ENCODE data around the gene TMEM87B.
"Not testable (repeated sequence)": the region's sequence is repeated elsewhere in the genome, so short reads cannot be mapped to it uniquely, and the experiment has no call there.

The TMEM87B gene

GRCh38 chr2:112136096-112136495, 81.0 kb downstream of the TMEM87B start:
- DNase-seq: no peak

- no peak for DNase-seq
Measured at GRCh38 chr2:112137516-112138158, 82.6 kb downstream of the TMEM87B start.

GRCh38 chr2:112138159-112139032, 83.3 kb downstream of the TMEM87B start, which contains the start of gene FBLN7:
Gene FBLN7 (plus strand): TSS chr2:112138385. CDS start chr2:112138656, 271 bp downstream.
- DNase-seq: no peak

- not testable (repeated sequence) for DNase-seq
Measured at GRCh38 chr2:112139033-112139614, 84.1 kb downstream of the TMEM87B start.

- DNase-seq: not testable (repeated sequence)
Measured at GRCh38 chr2:112139661-112140204, 84.7 kb downstream of the TMEM87B start.

GRCh38 chr2:112140205-112140802, 85.2 kb downstream of the TMEM87B start:
- DNase-seq: no peak

- no peak for DNase-seq
Measured at GRCh38 chr2:112140899-112141625, 86.0 kb downstream of the TMEM87B start.

GRCh38 chr2:112141626-112142007, 86.5 kb downstream of the TMEM87B start:
- no peak for DNase-seq

GRCh38 chr2:112142525-112143078, 87.5 kb downstream of the TMEM87B start:
- DNase-seq: no peak

GRCh38 chr2:112143150-112143549, 88.1 kb downstream of the TMEM87B start:
- DNase-seq: no peak

- no peak for DNase-seq
Measured at GRCh38 chr2:112144966-112145365, 89.9 kb downstream of the TMEM87B start.

- no peak for DNase-seq
Measured at GRCh38 chr2:112147382-112148168, 92.5 kb downstream of the TMEM87B start.

GRCh38 chr2:112148477-112148876, 93.4 kb downstream of the TMEM87B start:
- no peak for DNase-seq

GRCh38 chr2:112149194-112149593, 94.1 kb downstream of the TMEM87B start:
- DNase-seq: no peak

- no peak for DNase-seq
Measured at GRCh38 chr2:112149866-112150435, 94.9 kb downstream of the TMEM87B start.

GRCh38 chr2:112150447-112150846, 95.4 kb downstream of the TMEM87B start:
- DNase-seq: peak; percentile 87

GRCh38 chr2:112150851-112151250, 95.8 kb downstream of the TMEM87B start:
- no peak for DNase-seq

- DNase-seq: no peak
Measured at GRCh38 chr2:112151271-112151670, 96.2 kb downstream of the TMEM87B start.

- DNase-seq: no peak
Measured at GRCh38 chr2:112151701-112152440, 96.8 kb downstream of the TMEM87B start.
